CD14-positive monocyte (primary cell): Measurements from ENCODE around the gene WDR70. TPM values are rescaled to one million over a fixed set of nuclear protein-coding genes. Genes with fewer than 3 reads are reported as not detected.

Experiments used
- DNase-seq, 3 donors: peaks; one replicate each; pipeline ENCODE4 v3.0.0-alpha.2; 2011 to 2022
- H2AFZ ChIP-seq: 2 replicates; pipeline ENCODE4 v1.6.0; 2012; ENCODE audit warnings: mild to moderate bottlenecking, low read depth, low read length, inconsistent platforms; ENCODE audit not compliant: insufficient read depth, poor library complexity, severe bottlenecking
- H3K27ac ChIP-seq, 2 donors: 1 replicate in 1 of 2; 2 replicates in 1 of 2; pipeline ENCODE4 v1.5.1; 2012 to 2013; ENCODE audit warnings: low read length in 2 of 2, control low read depth in 1 of 2, inconsistent platforms in 1 of 2, low read depth in 1 of 2, mild to moderate bottlenecking in 1 of 2
- H3K27me3 ChIP-seq, 2 donors: one replicate each; pipeline versions ENCODE4 v1.6.0 to v1.6.1; 2011 to 2013; ENCODE audit warnings: low read length in 2 of 2; ENCODE audit not compliant: control insufficient read depth in 2 of 2, insufficient read depth in 2 of 2
- H3K36me3 ChIP-seq, 2 donors: replicated peaks in 1 of 2; 1 replicate in 1 of 2; 2 replicates in 1 of 2; pipeline versions ENCODE4 v1.5.1 to v1.6.1; 2012 to 2013; ENCODE audit warnings: low read length in 2 of 2, control low read depth in 1 of 2, inconsistent platforms in 1 of 2, mild to moderate bottlenecking in 1 of 2; ENCODE audit not compliant: insufficient read depth in 2 of 2, control insufficient read depth in 1 of 2
- H3K4me1 ChIP-seq, 2 donors: 1 replicate in 1 of 2; 2 replicates in 1 of 2; pipeline versions ENCODE4 v1.5.1 to v1.6.1; 2012 to 2013; ENCODE audit warnings: low read length in 2 of 2, control low read depth in 1 of 2, inconsistent platforms in 1 of 2, mild to moderate bottlenecking in 1 of 2, moderate library complexity in 1 of 2; ENCODE audit not compliant: insufficient read depth in 2 of 2, control insufficient read depth in 1 of 2
- H3K4me2 ChIP-seq: replicated peaks from 2 replicates; pipeline ENCODE3; 2012; ENCODE audit warnings: low read length, moderate library complexity, mild to moderate bottlenecking; ENCODE audit not compliant: poor library complexity, severe bottlenecking; ENCODE audit errors: extremely low read depth
- H3K4me3 ChIP-seq, 3 experiments: fragments of 200-600 bp in 1 of 3; sonication (generic) in 1 of 3; replicated peaks in 1 of 3; 1 replicate in 2 of 3; 2 replicates in 1 of 3; pipeline ENCODE4 v1.5.1; 2011 to 2013; ENCODE audit warnings: low read length in 3 of 3, mild to moderate bottlenecking in 3 of 3, control low read depth in 2 of 3, low read depth in 2 of 3, inconsistent platforms in 1 of 3, moderate library complexity in 1 of 3
- H3K79me2 ChIP-seq: 2 replicates; pipeline ENCODE4 v1.6.0; 2012; ENCODE audit warnings: mild to moderate bottlenecking, control low read depth, inconsistent platforms, low read length, moderate library complexity; ENCODE audit not compliant: insufficient read depth
- H3K9ac ChIP-seq: 2 replicates; pipeline ENCODE4 v1.6.0; 2017; ENCODE audit warnings: low read length, mild to moderate bottlenecking; ENCODE audit not compliant: insufficient read depth, poor library complexity, severe bottlenecking
- H3K9me3 ChIP-seq, 2 donors: replicated peaks in 1 of 2; 1 replicate in 1 of 2; 2 replicates in 1 of 2; pipeline versions ENCODE4 v1.5.1 to v1.6.1; 2012 to 2013; ENCODE audit warnings: low read length in 2 of 2, control low read depth in 1 of 2; ENCODE audit not compliant: control insufficient read depth in 1 of 2, insufficient read depth in 1 of 2
- H4K20me1 ChIP-seq: 2 replicates; pipeline ENCODE4 v1.6.0; 2012; ENCODE audit warnings: mild to moderate bottlenecking, low read length, control low read depth, moderate library complexity; ENCODE audit not compliant: insufficient read depth
- H3K27ac Mint-ChIP-seq, 7 donors: one replicate each; pipeline ENCODE4 v1.8.0; 2020; ENCODE audit warnings: mild to moderate bottlenecking in 7 of 7, mixed read lengths in 7 of 7, moderate library complexity in 6 of 7, inconsistent platforms in 2 of 7
- H3K27me3 Mint-ChIP-seq, 3 donors: one replicate each; pipeline ENCODE4 v1.8.0; 2021 to 2022; ENCODE audit warnings: low read depth in 3 of 3, mild to moderate bottlenecking in 3 of 3, mixed read lengths in 3 of 3, moderate library complexity in 3 of 3, inconsistent platforms in 1 of 3
- H3K36me3 Mint-ChIP-seq, 2 donors: one replicate each; pipeline ENCODE4 v1.8.0; 2020; ENCODE audit warnings: mixed read lengths in 2 of 2, inconsistent platforms in 1 of 2, mild to moderate bottlenecking in 1 of 2
- H3K4me1 Mint-ChIP-seq: one replicate; pipeline ENCODE4 v1.8.0; 2020; ENCODE audit warnings: mild to moderate bottlenecking, mixed read lengths
- H3K4me3 Mint-ChIP-seq, 2 donors: one replicate each; pipeline ENCODE4 v1.8.0; 2020; ENCODE audit warnings: mild to moderate bottlenecking in 2 of 2, mixed read lengths in 2 of 2, moderate library complexity in 1 of 2
- H3K9me3 Mint-ChIP-seq, 7 donors: one replicate each; pipeline ENCODE4 v1.8.0; 2020 to 2022; ENCODE audit warnings: mixed read lengths in 7 of 7, mild to moderate bottlenecking in 6 of 7, moderate library complexity in 6 of 7, inconsistent platforms in 2 of 7
- whole genome bisulfite sequencing: methylation state at CpG from one replicate; pipeline ENCODE4 v1.1.5; 2013; ENCODE audit warnings: missing lambda C conversion rate; ENCODE audit not compliant: insufficient coverage; 5-methylcytosine and 5-hydroxymethylcytosine counted together
- intact Hi-C, 2 donors: fragments of 100-400 bp; cut with micrococcal nuclease; formaldehyde crosslinking; loops; one replicate each; pipeline versions ENCODE4 v1.15.0 to v1.15.1; 2023
- polyA plus RNA-seq, 3 donors: library from polyadenylated mRNA; depleted of rRNA in 1 of 3; unstranded in 2 of 3; stranded (reverse) in 1 of 3; fragments of 300-500 nt in 2 of 3; fragments of >200 nt in 1 of 3; fragmentation: Illumina TruSeq in 2 of 3; gene quantifications; 1 replicate in 2 of 3; 2 replicates in 1 of 3; pipeline ENCODE4 v1.2.3, GENCODE V29; 2012 to 2021
- TF ChIP-seq, protein P1 (sequence below): fragments of 200-600 bp; IDR thresholded peaks from one replicate; pipeline ENCODE4 v1.8.0; 2022; ENCODE audit warnings: antibody characterized with exemption, mild to moderate bottlenecking

WDR70 gene
- polyA plus RNA-seq, 3 donors: 13.1 to 21.0 (median 19.1) TPM

DNA sequence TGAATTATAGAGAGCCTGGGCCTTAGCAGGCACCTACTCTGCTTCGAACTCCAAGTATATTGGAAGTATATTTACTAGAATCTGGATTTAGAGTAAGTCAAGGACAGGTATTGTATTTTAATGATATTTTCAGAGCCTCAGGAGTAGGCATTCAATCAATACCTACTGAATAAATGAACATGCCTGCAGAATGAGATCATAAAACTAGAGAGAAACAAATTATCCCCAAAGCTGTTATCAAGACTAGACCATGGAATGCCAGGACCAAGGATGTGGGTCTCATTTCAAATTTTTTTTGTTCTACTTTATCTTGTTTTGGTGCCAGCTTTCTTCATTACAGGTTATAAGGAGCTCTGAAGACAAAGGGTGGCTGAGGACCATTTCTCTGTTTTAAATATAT, 394.7 kb downstream of the WDR70 start:
- Histone ChIP-seq H3K79me2 (no peaks in the 10 kb centered on the region), H3K4me3 (no peak overlapping the region), H4K20me1 (no peaks in the 10 kb centered on the region), H3K9ac (no peak overlapping the region), H3K27me3 (no peaks in the 10 kb centered on the region), H3K9me3 (peaks cover 10 to 28% of the 10 kb centered on the region in 2 donors), H3K4me2 (no peak overlapping the region), H3K36me3 (no peaks in the 10 kb centered on the region), H3K4me1 (no peaks in the 10 kb centered on the region), H2AFZ (no peak overlapping the region), H3K27ac (no peak overlapping the region)
- intact Hi-C loops: no loop called here
- Mint-ChIP-seq H3K36me3 (no peaks in the 10 kb centered on the region), H3K4me1 (peaks cover 4% of the 10 kb centered on the region), H3K27ac (no peak overlapping the region), H3K27me3 (peaks cover 0 to 12% (median 4%) of the 10 kb centered on the region in 3 donors), H3K9me3 (peaks cover 9 to 36% (median 20%) of the 10 kb centered on the region in 7 donors), H3K4me3 (no peak overlapping the region)
- TF ChIP-seq, protein P1, sequence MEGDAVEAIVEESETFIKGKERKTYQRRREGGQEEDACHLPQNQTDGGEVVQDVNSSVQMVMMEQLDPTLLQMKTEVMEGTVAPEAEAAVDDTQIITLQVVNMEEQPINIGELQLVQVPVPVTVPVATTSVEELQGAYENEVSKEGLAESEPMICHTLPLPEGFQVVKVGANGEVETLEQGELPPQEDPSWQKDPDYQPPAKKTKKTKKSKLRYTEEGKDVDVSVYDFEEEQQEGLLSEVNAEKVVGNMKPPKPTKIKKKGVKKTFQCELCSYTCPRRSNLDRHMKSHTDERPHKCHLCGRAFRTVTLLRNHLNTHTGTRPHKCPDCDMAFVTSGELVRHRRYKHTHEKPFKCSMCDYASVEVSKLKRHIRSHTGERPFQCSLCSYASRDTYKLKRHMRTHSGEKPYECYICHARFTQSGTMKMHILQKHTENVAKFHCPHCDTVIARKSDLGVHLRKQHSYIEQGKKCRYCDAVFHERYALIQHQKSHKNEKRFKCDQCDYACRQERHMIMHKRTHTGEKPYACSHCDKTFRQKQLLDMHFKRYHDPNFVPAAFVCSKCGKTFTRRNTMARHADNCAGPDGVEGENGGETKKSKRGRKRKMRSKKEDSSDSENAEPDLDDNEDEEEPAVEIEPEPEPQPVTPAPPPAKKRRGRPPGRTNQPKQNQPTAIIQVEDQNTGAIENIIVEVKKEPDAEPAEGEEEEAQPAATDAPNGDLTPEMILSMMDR: no peak
- WGBS: no CpG with 5 or more reads among the region's 1 CpG
- DNase-seq: no peak

DNA sequence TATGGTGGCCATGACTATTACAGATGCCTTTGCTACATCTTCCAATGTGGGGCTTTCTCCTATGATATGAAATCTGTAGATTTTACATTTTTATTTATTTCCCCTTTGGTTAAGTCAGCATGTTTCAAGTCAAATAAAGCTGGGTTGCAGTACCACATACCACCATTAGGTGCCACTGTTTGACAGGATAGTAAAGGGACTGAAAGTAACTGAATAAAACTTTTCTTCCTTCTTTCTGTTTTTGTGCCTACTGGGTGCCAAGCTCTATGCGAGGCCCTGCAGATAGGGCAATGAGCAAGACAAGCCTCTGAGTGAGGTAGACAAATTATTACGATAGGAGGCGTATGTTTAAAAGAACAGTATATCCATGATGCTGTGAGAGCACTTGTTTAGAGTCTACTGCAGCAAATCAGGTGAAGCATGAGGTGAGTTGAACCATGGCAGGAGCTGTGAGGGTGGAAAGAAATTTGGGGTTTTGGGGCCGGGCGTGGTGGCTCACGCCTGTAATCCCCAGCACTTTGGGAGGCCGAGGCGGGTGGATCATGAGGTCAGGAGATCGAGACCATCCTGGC, 395.9 kb downstream of the WDR70 start:
- Histone ChIP-seq H3K9me3 (peaks cover 10 to 28% of the 10 kb centered on the region in 2 donors), H2AFZ (no peak overlapping the region), H3K4me2 (no peak overlapping the region), H4K20me1 (no peaks in the 10 kb centered on the region), H3K27ac (no peak overlapping the region), H3K4me1 (no peaks in the 10 kb centered on the region), H3K36me3 (no peaks in the 10 kb centered on the region), H3K79me2 (no peaks in the 10 kb centered on the region), H3K9ac (no peak overlapping the region), H3K27me3 (no peaks in the 10 kb centered on the region), H3K4me3 (no peak overlapping the region)
- Mint-ChIP-seq H3K36me3 (no peaks in the 10 kb centered on the region), H3K4me1 (peaks cover 4% of the 10 kb centered on the region), H3K27me3 (peaks cover 0 to 9% (median 4%) of the 10 kb centered on the region in 3 donors), H3K4me3 (no peak overlapping the region), H3K27ac (no peak overlapping the region), H3K9me3 (peaks cover 9 to 36% (median 20%) of the 10 kb centered on the region in 7 donors)
- 100% methylated on average over 6 of the region's 9 CpGs for WGBS
- intact Hi-C loops: no loop called here
- TF ChIP-seq, protein P1: peak; percentile 59
- no peak for DNase-seq
